Measurements from ENCODE around the gene ARHGAP15. TPM values are rescaled to one million over a fixed set of nuclear protein-coding genes. Genes with fewer than 3 reads are reported as not detected.

Gene ARHGAP15
- total and polyA plus RNA-seq, 12 donors: 4.7 to 33.8 (median 10.4) TPM

GRCh38 chr2:143732076-143732475 is 602.9 kb downstream of the ARHGAP15 start:
- TF ChIP-seq POLR2A (IDR thresholded peaks at IDR 0.05) (no peak), CTCF (IDR thresholded peaks at IDR 0.05) (no peak)
- intact Hi-C loops (cut with DNase I): no loop called here
- no peaks in the 10 kb centered on the region for H3K27me3 ChIP-seq
- no peak overlapping the region for H3K4me3 ChIP-seq
- no peak overlapping the region for H3K27ac ChIP-seq
- no peaks in the 10 kb centered on the region for H3K9me3 ChIP-seq (replicated peaks in 1 of 3)
- H3K36me3 ChIP-seq (replicated peaks in 1 of 2): no peaks in the 10 kb centered on the region
- H3K4me1 ChIP-seq (replicated peaks in 1 of 2): no peaks in the 10 kb centered on the region
- DNase-seq: no peak

DNA sequence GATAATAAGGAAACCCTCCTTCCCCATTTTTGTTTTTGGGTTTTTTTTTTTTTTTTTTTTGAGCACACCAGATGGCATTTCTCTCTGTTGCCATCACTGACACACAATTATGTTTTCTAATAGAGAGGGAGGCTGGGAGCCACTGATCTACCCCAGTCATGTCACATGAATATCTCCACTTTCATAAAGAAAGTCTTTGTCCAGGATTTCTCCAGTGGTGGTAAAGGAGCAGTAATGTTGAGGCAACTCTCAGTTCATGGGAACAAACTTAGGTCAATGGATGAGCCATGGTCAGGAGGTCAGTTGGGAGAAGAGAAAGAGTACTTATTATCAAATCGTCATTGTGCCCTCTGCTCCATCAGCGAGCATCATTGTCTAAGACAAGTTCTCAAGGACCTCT is 603.7 kb downstream of the ARHGAP15 start:
- Histone ChIP-seq H3K27ac (no peak overlapping the region), H3K9me3 (replicated peaks in 1 of 3) (no peaks in the 10 kb centered on the region), H3K4me3 (no peak overlapping the region), H3K36me3 (replicated peaks in 1 of 2) (no peaks in the 10 kb centered on the region), H3K27me3 (no peaks in the 10 kb centered on the region), H3K4me1 (replicated peaks in 1 of 2) (no peaks in the 10 kb centered on the region)
- DNase-seq: no peak
- intact Hi-C loops (cut with DNase I): no loop called here
- TF ChIP-seq CTCF (IDR thresholded peaks at IDR 0.05): no peak
- TF ChIP-seq POLR2A (IDR thresholded peaks at IDR 0.05): no peak
- 79 to 90% (median 85%) methylated on average over 2 of the region's 2 CpGs for WGBS, 4 donors

DNA sequence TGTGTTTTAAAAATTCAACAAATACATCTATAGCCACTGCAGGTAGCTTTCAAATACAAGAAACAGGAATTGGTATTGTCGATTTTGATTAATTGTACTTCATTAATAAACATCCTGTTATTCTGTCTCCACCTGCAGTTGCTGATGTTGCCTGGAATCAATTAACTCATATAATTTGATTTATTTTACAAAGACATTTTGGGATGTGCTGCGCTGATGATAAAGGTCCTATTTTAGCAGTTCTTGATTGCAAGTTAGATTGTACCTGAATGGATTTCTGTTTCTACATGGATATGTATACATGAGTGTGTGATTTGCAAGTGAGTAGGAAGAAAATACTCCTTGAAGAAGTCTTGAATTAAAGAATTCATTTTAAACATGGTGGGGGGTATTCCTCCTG is 605.3 kb downstream of the ARHGAP15 start:
- Histone ChIP-seq H3K4me1 (replicated peaks in 1 of 2) (no peaks in the 10 kb centered on the region), H3K36me3 (replicated peaks in 1 of 2) (no peaks in the 10 kb centered on the region), H3K4me3 (no peak overlapping the region), H3K27me3 (no peaks in the 10 kb centered on the region), H3K27ac (no peak overlapping the region), H3K9me3 (replicated peaks in 1 of 3) (no peaks in the 10 kb centered on the region)
- no peak for DNase-seq
- no peak for TF ChIP-seq POLR2A (IDR thresholded peaks at IDR 0.05)
- no peak for TF ChIP-seq CTCF (IDR thresholded peaks at IDR 0.05)
- intact Hi-C loops (cut with DNase I): no loop called here
- WGBS, 4 donors: 83 to 87% (median 86%) methylated on average over 2 of the region's 2 CpGs

DNA sequence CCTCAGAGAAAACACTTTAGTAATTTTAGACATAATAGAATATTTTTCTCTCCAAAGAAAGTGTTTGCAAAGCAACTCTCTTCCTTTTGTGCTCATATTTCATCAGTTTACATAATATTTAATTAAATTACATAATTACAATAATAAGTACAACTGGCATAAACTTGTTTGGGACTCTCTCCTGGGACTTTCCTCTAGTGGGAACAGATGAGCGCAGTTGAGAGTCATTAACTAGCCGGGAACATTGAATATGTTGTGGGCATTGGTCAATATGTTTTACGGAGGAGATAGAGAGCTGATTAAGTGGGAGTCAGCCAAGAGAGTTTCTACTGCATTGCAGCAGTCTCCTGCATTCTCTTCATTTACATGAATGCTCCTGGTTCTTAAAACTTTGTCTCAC is 607.7 kb downstream of the ARHGAP15 start:
- intact Hi-C loops (cut with DNase I): no loop called here
- TF ChIP-seq POLR2A (IDR thresholded peaks at IDR 0.05) (no peak), CTCF (IDR thresholded peaks at IDR 0.05) (no peak)
- H3K27ac ChIP-seq: no peak overlapping the region

More for the DNA sequence above, 607.7 kb downstream of the ARHGAP15 start:
- Histone ChIP-seq H3K27me3 (no peaks in the 10 kb centered on the region), H3K36me3 (replicated peaks in 1 of 2) (no peaks in the 10 kb centered on the region), H3K4me3 (no peak overlapping the region), H3K4me1 (replicated peaks in 1 of 2) (no peaks in the 10 kb centered on the region), H3K9me3 (replicated peaks in 1 of 3) (no peaks in the 10 kb centered on the region)
- no peak for DNase-seq
- WGBS, 4 donors: 84 to 97% (median 88%) methylated on average over 3 of the region's 3 CpGs

All from adrenal gland (tissue), 12 donors.